Umbilical cord (tissue), 2 donors: ENCODE measurements around the gene RAD50. TPM values are rescaled to one million over a fixed set of nuclear protein-coding genes. Genes with fewer than 3 reads are reported as not detected.
A peak's percentile ranks its signal among the peaks of the same experiment; 100 is the strongest.
"Not testable (repeated sequence)": the region's sequence is repeated elsewhere in the genome, so short reads cannot be mapped to it uniquely, and the experiment has no call there.

Source experiments
- DNase-seq: peaks from one replicate; pipeline ENCODE4 v3.0.0-alpha.2; 2015; ENCODE audit warnings: low spot score
- total RNA-seq: library from RNA; depleted of rRNA; stranded (reverse); fragments of >200 nt; gene quantifications from one replicate; pipeline ENCODE4 v1.2.3, GENCODE V29; 2014; ENCODE audit warnings: low replicate concordance; ENCODE audit not compliant: insufficient read depth

RAD50 gene
- total RNA-seq, 1 donor from 2014 or later: 35.9 TPM

GRCh38 chr5:132674671-132675506 is 118.1 kb downstream of the RAD50 start:
- peak; percentile 84 for DNase-seq

GRCh38 chr5:132675936-132676689 is 119.3 kb downstream of the RAD50 start:
- no peak for DNase-seq

- peak; percentile 80 for DNase-seq
Observed at GRCh38 chr5:132677191-132677590, 120.4 kb downstream of the RAD50 start.

- no peak for DNase-seq
Observed at GRCh38 chr5:132677682-132678400, 121.1 kb downstream of the RAD50 start.

- DNase-seq: no peak
Observed at GRCh38 chr5:132678735-132679134, 122.0 kb downstream of the RAD50 start.

- DNase-seq: no peak
Observed at GRCh38 chr5:132679166-132679565, 122.4 kb downstream of the RAD50 start.

GRCh38 chr5:132679717-132680380 is 123.1 kb downstream of the RAD50 start:
- DNase-seq: no peak

- no peak for DNase-seq
Observed at GRCh38 chr5:132680780-132681475, 124.2 kb downstream of the RAD50 start.

GRCh38 chr5:132681476-132681831 is 124.7 kb downstream of the RAD50 start:
- no peak for DNase-seq

GRCh38 chr5:132681983-132682382 is 125.2 kb downstream of the RAD50 start:
- no peak for DNase-seq

GRCh38 chr5:132684491-132684890 is 127.7 kb downstream of the RAD50 start:
- DNase-seq: no peak

GRCh38 chr5:132684922-132685720 is 128.3 kb downstream of the RAD50 start:
- DNase-seq: no peak

GRCh38 chr5:132686193-132686592 is 129.4 kb downstream of the RAD50 start:
- no peak for DNase-seq

GRCh38 chr5:132687995-132688394 is 131.2 kb downstream of the RAD50 start:
- DNase-seq: no peak

GRCh38 chr5:132688536-132689339 is 132.0 kb downstream of the RAD50 start:
- DNase-seq: no peak

GRCh38 chr5:132689513-132689912 is 132.7 kb downstream of the RAD50 start:
- no peak for DNase-seq

- no peak for DNase-seq
Observed at GRCh38 chr5:132690156-132690555, 133.4 kb downstream of the RAD50 start.

- not testable (repeated sequence) for DNase-seq
Observed at GRCh38 chr5:132691755-132692631, 135.2 kb downstream of the RAD50 start.
